ENCODE data around the gene RAB15. TPM values are rescaled to one million over a fixed set of nuclear protein-coding genes. Genes with fewer than 3 reads are reported as not detected.

The RAB15 gene
- total and polyA plus RNA-seq, 2 donors (not counting 1 experiment from before 2014, with no cell fraction given), result 2.2 to 3.6 TPM

GRCh38 chr14:64912261-64912660 is 59.9 kb downstream of the RAB15 start:
- H3K36me3 ChIP-seq (ENCODE audit: control insufficient read depth, insufficient read depth, low read length), result no peaks in the 10 kb centered on the region
- no peaks in the 10 kb centered on the region for H3K27me3 ChIP-seq (ENCODE audit: control insufficient read depth, insufficient read depth, low read length)
- TF ChIP-seq CTCF (conservative IDR thresholded peaks at IDR 0.05 in 1 of 2, IDR thresholded peaks at IDR 0.05 in 1 of 2; ENCODE audit: low read depth in 1 of 2, low read length in 2 of 2) (no peak), EZH2 (IDR thresholded peaks at IDR 0.05; ENCODE audit: low read length, missing control alignments) (no peak)
- no peak overlapping the region for H3K4me3 ChIP-seq (replicated peaks in 1 of 4; ENCODE audit: control extremely low read depth in 1 of 4, insufficient read depth in 1 of 4, low read depth in 3 of 4, low read length in 4 of 4)
- peaks cover 23% of the 10 kb centered on the region for H3K79me2 ChIP-seq (ENCODE audit: control insufficient read depth, insufficient read depth, low read length)
- H4K20me1 ChIP-seq (ENCODE audit: control insufficient read depth, extremely low read depth, insufficient read depth, low read length), result no peaks in the 10 kb centered on the region
- no peak overlapping the region for H3K4me2 ChIP-seq (ENCODE audit: extremely low read depth, insufficient read depth, low read length)
- no peak overlapping the region for H3K9ac ChIP-seq (ENCODE audit: insufficient read depth, low read length)
- H3K27ac ChIP-seq (ENCODE audit: insufficient read depth, low read length), result no peak overlapping the region
- H2AFZ ChIP-seq (ENCODE audit: low read length), result no peak overlapping the region
- peaks cover 5% of the 10 kb centered on the region for H3K4me1 ChIP-seq (ENCODE audit: control insufficient read depth, extremely low read depth, insufficient read depth, low read length)
- DNase-seq (ENCODE audit: low read depth in 2 of 2), result peak in 1 of 2 donors; percentile 54
- H3K9me3 ChIP-seq (ENCODE audit: control insufficient read depth, insufficient read depth, low read depth, low read length), result no peaks in the 10 kb centered on the region

GRCh38 chr14:64910847-64911495 is 61.2 kb downstream of the RAB15 start:
- TF ChIP-seq EZH2 (IDR thresholded peaks at IDR 0.05; ENCODE audit: low read length, missing control alignments) (no peak), CTCF (conservative IDR thresholded peaks at IDR 0.05 in 1 of 2, IDR thresholded peaks at IDR 0.05 in 1 of 2; ENCODE audit: low read depth in 1 of 2, low read length in 2 of 2) (peak; percentile 77 to 87)
- Histone ChIP-seq H3K4me1 (ENCODE audit: control insufficient read depth, extremely low read depth, insufficient read depth, low read length) (peaks cover 5% of the 10 kb centered on the region), H3K27ac (ENCODE audit: insufficient read depth, low read length) (no peak overlapping the region), H3K4me2 (ENCODE audit: extremely low read depth, insufficient read depth, low read length) (no peak overlapping the region), H3K9me3 (ENCODE audit: control insufficient read depth, insufficient read depth, low read depth, low read length) (no peaks in the 10 kb centered on the region), H3K36me3 (ENCODE audit: control insufficient read depth, insufficient read depth, low read length) (no peaks in the 10 kb centered on the region), H3K79me2 (ENCODE audit: control insufficient read depth, insufficient read depth, low read length) (peaks cover 17% of the 10 kb centered on the region), H3K27me3 (ENCODE audit: control insufficient read depth, insufficient read depth, low read length) (peaks cover 3% of the 10 kb centered on the region), H3K4me3 (replicated peaks in 1 of 4; ENCODE audit: control extremely low read depth in 1 of 4, insufficient read depth in 1 of 4, low read depth in 3 of 4, low read length in 4 of 4) (no peak overlapping the region), H2AFZ (ENCODE audit: low read length) (no peak overlapping the region), H3K9ac (ENCODE audit: insufficient read depth, low read length) (no peak overlapping the region), H4K20me1 (ENCODE audit: control insufficient read depth, extremely low read depth, insufficient read depth, low read length) (no peaks in the 10 kb centered on the region)
- peak; percentile 32 to 59 for DNase-seq (ENCODE audit: low read depth in 2 of 2)

- no peaks in the 10 kb centered on the region for H3K9me3 ChIP-seq (ENCODE audit: control insufficient read depth, insufficient read depth, low read depth, low read length)
- H3K4me3 ChIP-seq (replicated peaks in 1 of 4; ENCODE audit: control extremely low read depth in 1 of 4, insufficient read depth in 1 of 4, low read depth in 3 of 4, low read length in 4 of 4), result no peak overlapping the region
- H3K27ac ChIP-seq (ENCODE audit: insufficient read depth, low read length), result no peak overlapping the region
- TF ChIP-seq EZH2 (IDR thresholded peaks at IDR 0.05; ENCODE audit: low read length, missing control alignments), result no peak
- no peak for TF ChIP-seq CTCF (conservative IDR thresholded peaks at IDR 0.05 in 1 of 2, IDR thresholded peaks at IDR 0.05 in 1 of 2; ENCODE audit: low read depth in 1 of 2, low read length in 2 of 2)
- H3K4me2 ChIP-seq (ENCODE audit: extremely low read depth, insufficient read depth, low read length), result no peak overlapping the region
- H4K20me1 ChIP-seq (ENCODE audit: control insufficient read depth, extremely low read depth, insufficient read depth, low read length), result no peaks in the 10 kb centered on the region
- H3K9ac ChIP-seq (ENCODE audit: insufficient read depth, low read length), result no peak overlapping the region
- DNase-seq (ENCODE audit: low read depth in 2 of 2), result no peak
- no peaks in the 10 kb centered on the region for H3K36me3 ChIP-seq (ENCODE audit: control insufficient read depth, insufficient read depth, low read length)
- H3K4me1 ChIP-seq (ENCODE audit: control insufficient read depth, extremely low read depth, insufficient read depth, low read length), result no peaks in the 10 kb centered on the region
- peaks cover 7% of the 10 kb centered on the region for H3K27me3 ChIP-seq (ENCODE audit: control insufficient read depth, insufficient read depth, low read length)
- no peak overlapping the region for H2AFZ ChIP-seq (ENCODE audit: low read length)
- no peaks in the 10 kb centered on the region for H3K79me2 ChIP-seq (ENCODE audit: control insufficient read depth, insufficient read depth, low read length)
These were observed 66.1 kb downstream of the RAB15 start for GRCh38 chr14:64906022-64906421.
